CD8-positive, alpha-beta memory T cell (primary cell): Measurements from ENCODE around the gene CENPB. TPM values are rescaled to one million over a fixed set of nuclear protein-coding genes. Genes with fewer than 3 reads are reported as not detected.

Experiments used
- CTCF ChIA-PET: fragments of 350-600 bp; sonication (Branson Sonifier 250); formaldehyde crosslinking; loops from one replicate; lab custom pipeline; 2021; ENCODE audit warnings: antibody characterized with exemption; lab: Charles Lee
- POLR2A ChIA-PET: fragments of 350-600 bp; sonication (Branson Sonifier 250); formaldehyde crosslinking; loops from one replicate; lab custom pipeline; 2021; ENCODE audit warnings: antibody characterized with exemption; lab: Charles Lee
- DNase-seq, 5 donors: peaks; one replicate each; pipeline versions ENCODE4 v3.0.0 to v3.0.0-alpha.2; 2020 to 2022; ENCODE audit warnings: mixed read lengths in 1 of 5
- H3K27ac ChIP-seq: one replicate; pipeline ENCODE4 v1.7.0; 2013; ENCODE audit warnings: low read depth, mild to moderate bottlenecking, low read length, moderate library complexity
- H3K27me3 ChIP-seq: 2 replicates; pipeline ENCODE4 v1.7.0; 2013; ENCODE audit warnings: low read length, mild to moderate bottlenecking; ENCODE audit not compliant: insufficient read depth, poor library complexity, severe bottlenecking
- H3K36me3 ChIP-seq: 2 replicates; pipeline ENCODE4 v1.7.0; 2013; ENCODE audit warnings: mild to moderate bottlenecking, low read length, moderate library complexity; ENCODE audit not compliant: insufficient read depth
- H3K4me1 ChIP-seq: 2 replicates; pipeline ENCODE4 v1.7.0; 2013; ENCODE audit warnings: mild to moderate bottlenecking, low read length, moderate library complexity; ENCODE audit not compliant: insufficient read depth
- H3K4me3 ChIP-seq: 2 replicates; pipeline ENCODE4 v1.7.0; 2013; ENCODE audit warnings: mild to moderate bottlenecking, low read length
- H3K9me3 ChIP-seq: 2 replicates; pipeline ENCODE4 v1.7.0; 2013; ENCODE audit warnings: mild to moderate bottlenecking, low read length
- H3K27ac Mint-ChIP-seq, 8 donors: one replicate each; pipeline ENCODE4 v1.8.0; 2020 to 2021; ENCODE audit warnings: mixed read lengths in 8 of 8, mild to moderate bottlenecking in 6 of 8, inconsistent platforms in 3 of 8, moderate library complexity in 3 of 8
- H3K27me3 Mint-ChIP-seq, 2 donors: one replicate each; pipeline ENCODE4 v1.8.0; 2020 to 2021; ENCODE audit warnings: mixed read lengths in 2 of 2, mild to moderate bottlenecking in 1 of 2, moderate library complexity in 1 of 2
- H3K36me3 Mint-ChIP-seq, 3 donors: one replicate each; pipeline ENCODE4 v1.8.0; 2020 to 2021; ENCODE audit warnings: mixed read lengths in 3 of 3, inconsistent platforms in 1 of 3, mild to moderate bottlenecking in 1 of 3
- H3K4me1 Mint-ChIP-seq, 3 donors: one replicate each; pipeline ENCODE4 v1.8.0; 2020 to 2021; ENCODE audit warnings: mixed read lengths in 3 of 3, inconsistent platforms in 1 of 3, mild to moderate bottlenecking in 1 of 3
- H3K4me3 Mint-ChIP-seq, 7 donors: one replicate each; pipeline ENCODE4 v1.8.0; 2020 to 2021; ENCODE audit warnings: mixed read lengths in 7 of 7, mild to moderate bottlenecking in 6 of 7, moderate library complexity in 4 of 7, inconsistent platforms in 2 of 7
- H3K9me3 Mint-ChIP-seq, 5 donors: one replicate each; pipeline ENCODE4 v1.8.0; 2020 to 2022; ENCODE audit warnings: mixed read lengths in 5 of 5, mild to moderate bottlenecking in 3 of 5, moderate library complexity in 2 of 5, inconsistent platforms in 1 of 5
- polyA plus RNA-seq: library from polyadenylated mRNA; unstranded; fragments of 300-500 nt; fragmentation: Illumina TruSeq; gene quantifications from one replicate; pipeline ENCODE4 v1.2.3, GENCODE V29; 2021
- total RNA-seq, 2 experiments: library from RNA; stranded (reverse); gene quantifications; one replicate each; pipeline ENCODE4 v1.2.3, GENCODE V29; 2021

CENPB gene
- total and polyA plus RNA-seq, 3 experiments from 2014 or later = 1.7 to 69.9 (median 66.4) TPM

- H3K27me3 Mint-ChIP-seq = no peaks in the 10 kb centered on the region
- H3K9me3 ChIP-seq = no peaks in the 10 kb centered on the region
- H3K4me1 Mint-ChIP-seq = peaks cover 7 to 28% (median 19%) of the 10 kb centered on the region in 3 donors
- H3K36me3 Mint-ChIP-seq = peaks cover 0 to 8% (median 5%) of the 10 kb centered on the region in 3 donors
- H3K27me3 ChIP-seq = no peaks in the 10 kb centered on the region
- ChIA-PET POLR2A (no interaction called here), CTCF (interaction anchor here (0.7 to 2.0 kb wide), 5 partner anchors 8 to 21 kb away, joined by 3 to 6 read pairs (median 3); partner anchors contain the start of gene CENPB)
- peaks cover 22% of the 10 kb centered on the region for H3K4me1 ChIP-seq
- H3K4me3 Mint-ChIP-seq = peak overlapping the region in 5 of 7 donors; percentile 3 to 90 (median 27)
- no peak overlapping the region for H3K4me3 ChIP-seq
- H3K27ac Mint-ChIP-seq = peak overlapping the region in 1 of 8 donors; percentile 22
- no peaks in the 10 kb centered on the region for H3K9me3 Mint-ChIP-seq
- no peaks in the 10 kb centered on the region for H3K36me3 ChIP-seq
- DNase-seq = peak in 1 of 5 donors; percentile 26
- H3K27ac ChIP-seq = no peak overlapping the region
Observed at GRCh38 chr20:3765171-3765882, 21.2 kb downstream of the CENPB start.

- POLR2A ChIA-PET = no interaction called here
- Mint-ChIP-seq H3K4me1 (peaks cover 7 to 28% (median 19%) of the 10 kb centered on the region in 3 donors), H3K9me3 (no peaks in the 10 kb centered on the region)
Observed at GRCh38 chr20:3764659-3765058, 21.9 kb downstream of the CENPB start.

GRCh38 chr20:3763671-3764601 is 22.6 kb downstream of the CENPB start:
- Histone ChIP-seq H3K9me3 (no peaks in the 10 kb centered on the region), H3K4me3 (no peak overlapping the region), H3K27me3 (no peaks in the 10 kb centered on the region), H3K27ac (no peak overlapping the region), H3K4me1 (peaks cover 19% of the 10 kb centered on the region), H3K36me3 (no peaks in the 10 kb centered on the region)
- H3K4me3 Mint-ChIP-seq = peak overlapping the region in 1 of 7 donors; percentile 54
- peaks cover 0 to 11% (median 5%) of the 10 kb centered on the region in 3 donors for H3K36me3 Mint-ChIP-seq
- peaks cover 4 to 26% (median 16%) of the 10 kb centered on the region in 3 donors for H3K4me1 Mint-ChIP-seq
- no peaks in the 10 kb centered on the region for H3K27me3 Mint-ChIP-seq
- DNase-seq = peak in 1 of 5 donors; percentile 28
- ChIA-PET POLR2A (no interaction called here), CTCF (interaction anchor here (1.1 kb wide), 2 partner anchors 11 to 14 kb away, joined by 3 read pairs; no protein-coding TSS in a partner anchor)
- no peaks in the 10 kb centered on the region for H3K9me3 Mint-ChIP-seq
- H3K27ac Mint-ChIP-seq = peak overlapping the region in 2 of 8 donors; percentile 32 to 89

More at GRCh38 chr20:3764659-3765058, 21.9 kb downstream of the CENPB start:
- CTCF ChIA-PET = interaction anchor here (0.7 to 1.1 kb wide), 2 partner anchors 15 to 21 kb away, joined by 3 read pairs; no protein-coding TSS in a partner anchor
- no peak overlapping the region for H3K27ac Mint-ChIP-seq
- Histone ChIP-seq H3K36me3 (no peaks in the 10 kb centered on the region), H3K4me3 (no peak overlapping the region), H3K27ac (no peak overlapping the region), H3K4me1 (peaks cover 22% of the 10 kb centered on the region), H3K9me3 (no peaks in the 10 kb centered on the region), H3K27me3 (no peaks in the 10 kb centered on the region)
- H3K27me3 Mint-ChIP-seq = no peaks in the 10 kb centered on the region
- DNase-seq = peak in 1 of 5 donors; percentile 31
- H3K36me3 Mint-ChIP-seq = peaks cover 0 to 10% (median 5%) of the 10 kb centered on the region in 3 donors
- H3K4me3 Mint-ChIP-seq = peak overlapping the region in 2 of 7 donors; percentile 3 to 54

- H3K4me1 Mint-ChIP-seq = peaks cover 0 to 2% (median 0%) of the 10 kb centered on the region in 3 donors
- peak in 1 of 5 donors; percentile 14 for DNase-seq
- Histone ChIP-seq H3K9me3 (no peaks in the 10 kb centered on the region), H3K4me3 (no peak overlapping the region), H3K27ac (no peak overlapping the region), H3K27me3 (no peaks in the 10 kb centered on the region), H3K4me1 (no peaks in the 10 kb centered on the region), H3K36me3 (no peaks in the 10 kb centered on the region)
- no peak overlapping the region for H3K27ac Mint-ChIP-seq
- H3K36me3 Mint-ChIP-seq = peaks cover 0 to 23% (median 11%) of the 10 kb centered on the region in 3 donors
- H3K9me3 Mint-ChIP-seq = no peaks in the 10 kb centered on the region
- H3K4me3 Mint-ChIP-seq = no peak overlapping the region
- POLR2A ChIA-PET = no interaction called here
- no peaks in the 10 kb centered on the region for H3K27me3 Mint-ChIP-seq
- CTCF ChIA-PET = no interaction called here
Observed at GRCh38 chr20:3760655-3761348, 25.7 kb downstream of the CENPB start.

GRCh38 chr20:3759884-3760283 is 26.7 kb downstream of the CENPB start:
- Histone ChIP-seq H3K4me1 (no peaks in the 10 kb centered on the region), H3K27me3 (no peaks in the 10 kb centered on the region), H3K9me3 (no peaks in the 10 kb centered on the region), H3K27ac (no peak overlapping the region), H3K36me3 (no peaks in the 10 kb centered on the region), H3K4me3 (no peak overlapping the region)
- Mint-ChIP-seq H3K4me3 (no peak overlapping the region), H3K4me1 (no peaks in the 10 kb centered on the region), H3K27ac (peak overlapping the region in 1 of 8 donors; percentile 57), H3K9me3 (no peaks in the 10 kb centered on the region), H3K36me3 (peaks cover 0 to 26% (median 11%) of the 10 kb centered on the region in 3 donors), H3K27me3 (no peaks in the 10 kb centered on the region)
- ChIA-PET CTCF (interaction anchor here (0.8 kb wide), 1 partner anchor 49 kb away, joined by 3 read pairs; no protein-coding TSS in a partner anchor), POLR2A (no interaction called here)
- DNase-seq = no peak

- H3K36me3 ChIP-seq = no peaks in the 10 kb centered on the region
- Mint-ChIP-seq H3K27ac (peak overlapping the region in 2 of 8 donors; percentile 21 to 57), H3K36me3 (peaks cover 0 to 28% (median 11%) of the 10 kb centered on the region in 3 donors), H3K4me1 (no peaks in the 10 kb centered on the region), H3K4me3 (no peak overlapping the region), H3K27me3 (no peaks in the 10 kb centered on the region), H3K9me3 (no peaks in the 10 kb centered on the region)
- no peak overlapping the region for H3K4me3 ChIP-seq
- H3K27ac ChIP-seq = no peak overlapping the region
- ChIA-PET POLR2A (no interaction called here), CTCF (interaction anchor here (0.8 to 1.3 kb wide), 2 partner anchors 48 to 83 kb away, joined by 3 read pairs; no protein-coding TSS in a partner anchor)
- no peak for DNase-seq
- H3K9me3 ChIP-seq = no peaks in the 10 kb centered on the region
- H3K27me3 ChIP-seq = no peaks in the 10 kb centered on the region
- H3K4me1 ChIP-seq = no peaks in the 10 kb centered on the region
Observed at GRCh38 chr20:3759316-3759823, 27.2 kb downstream of the CENPB start.

- Histone ChIP-seq H3K36me3 (no peaks in the 10 kb centered on the region), H3K27ac (no peak overlapping the region), H3K4me1 (no peaks in the 10 kb centered on the region), H3K27me3 (no peaks in the 10 kb centered on the region), H3K4me3 (no peak overlapping the region), H3K9me3 (no peaks in the 10 kb centered on the region)
- Mint-ChIP-seq H3K36me3 (peaks cover 0 to 28% (median 11%) of the 10 kb centered on the region in 3 donors), H3K27ac (peak overlapping the region in 1 of 8 donors; percentile 67), H3K4me1 (no peaks in the 10 kb centered on the region), H3K4me3 (no peak overlapping the region), H3K27me3 (no peaks in the 10 kb centered on the region), H3K9me3 (no peaks in the 10 kb centered on the region)
- POLR2A ChIA-PET = no interaction called here
- DNase-seq = no peak
- CTCF ChIA-PET = interaction anchor here (1.3 to 3.7 kb wide), 2 partner anchors 9 to 82 kb away, joined by 3 to 16 read pairs; partner anchors contain the start of gene ADISSP
Observed at GRCh38 chr20:3758566-3758965, 28.0 kb downstream of the CENPB start.
